ENCODE measurements around the gene RPP14. TPM values are rescaled to one million over a fixed set of nuclear protein-coding genes. Genes with fewer than 3 reads are reported as not detected.
"Not testable (repeated sequence)": the region's sequence is repeated elsewhere in the genome, so short reads cannot be mapped to it uniquely, and the experiment has no call there.

RPP14 gene
- total RNA-seq, 4 donors from 2014 or later = 8.1 to 15.5 (median 11.1) TPM

DNA sequence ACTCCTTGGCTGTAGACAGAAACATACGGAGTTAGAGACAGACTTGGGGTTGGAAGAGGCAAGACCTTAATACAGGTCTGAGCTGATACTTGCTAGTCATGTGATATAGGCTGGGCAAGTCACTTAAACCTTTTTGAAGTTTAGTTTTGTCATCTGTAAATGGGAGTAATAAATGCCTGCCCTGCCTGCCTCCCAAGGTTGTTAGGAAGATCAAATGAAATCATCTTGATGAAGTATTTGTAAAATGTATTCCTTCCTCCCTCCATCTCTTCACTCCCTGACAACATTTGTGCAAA, 29.6 kb downstream of the RPP14 start:
- Histone ChIP-seq H3K4me1 (peaks cover 8 to 47% (median 22%) of the 10 kb centered on the region in 3 donors), H3K27ac (peak overlapping the region; percentile 10 to 83 (median 64)), H3K36me3 (peaks cover 0 to 5% (median 0%) of the 10 kb centered on the region in 3 donors), H3K4me3 (peak overlapping the region in 1 of 4 donors; percentile 78), H3K9me3 (no peaks in the 10 kb centered on the region), H3K27me3 (no peaks in the 10 kb centered on the region)
- WGBS, 2 donors = 18 to 29% methylated on average over 1 of the region's 1 CpG
- no peak for DNase-seq
- TF ChIP-seq POLR2A (IDR thresholded peaks at IDR 0.05) (no peak), CTCF (IDR thresholded peaks at IDR 0.05) (no peak)
- intact Hi-C loops (cut with DNase I) = no loop called here

DNA sequence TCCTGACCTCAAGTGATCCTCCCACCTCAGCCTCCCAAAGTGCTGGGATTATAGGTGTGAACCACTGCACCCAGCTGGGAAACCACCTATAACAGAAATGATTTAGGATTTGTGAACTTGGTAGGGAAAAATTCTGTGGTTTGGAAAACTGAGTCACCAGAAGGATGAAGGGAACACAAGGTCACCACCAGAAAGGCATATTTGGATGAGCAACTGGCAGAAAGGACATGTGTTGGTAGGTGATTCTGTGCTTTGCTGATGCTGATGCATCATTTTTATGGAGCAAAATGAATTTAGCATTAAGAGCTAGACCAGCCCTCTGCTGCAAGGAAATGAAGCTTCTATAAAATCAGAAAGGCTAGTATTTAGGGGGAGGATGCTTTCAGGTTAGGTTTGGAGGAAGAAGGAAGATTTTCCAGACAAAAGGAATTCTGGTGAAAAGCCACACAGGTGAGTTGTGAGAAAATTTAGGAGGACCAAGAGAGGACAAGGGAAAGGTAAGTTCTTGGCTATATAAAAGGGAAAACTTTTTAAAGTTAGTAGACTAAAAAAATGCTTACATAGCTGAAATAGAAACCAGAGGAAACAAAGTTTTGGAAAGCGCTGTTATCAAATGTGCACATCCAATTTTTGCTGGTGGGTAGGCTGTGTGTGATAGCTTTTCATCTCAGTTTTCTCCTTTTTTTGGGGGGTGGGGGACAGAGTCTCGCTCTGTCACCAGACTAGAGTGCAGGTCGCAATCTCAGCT, 30.3 kb downstream of the RPP14 start:
- WGBS, 2 donors = 93 to 94% methylated on average over 3 of the region's 3 CpGs
- Histone ChIP-seq H3K9me3 (no peaks in the 10 kb centered on the region), H3K4me3 (no peak overlapping the region), H3K36me3 (peaks cover 0 to 9% (median 0%) of the 10 kb centered on the region in 3 donors), H3K4me1 (peaks cover 8 to 47% (median 22%) of the 10 kb centered on the region in 3 donors), H3K27ac (peak overlapping the region in 2 of 4 donors; percentile 9 to 46), H3K27me3 (no peaks in the 10 kb centered on the region)
- intact Hi-C loops (cut with DNase I) = no loop called here
- no peak for DNase-seq
- TF ChIP-seq CTCF (IDR thresholded peaks at IDR 0.05) (no peak), POLR2A (IDR thresholded peaks at IDR 0.05) (no peak)

DNA sequence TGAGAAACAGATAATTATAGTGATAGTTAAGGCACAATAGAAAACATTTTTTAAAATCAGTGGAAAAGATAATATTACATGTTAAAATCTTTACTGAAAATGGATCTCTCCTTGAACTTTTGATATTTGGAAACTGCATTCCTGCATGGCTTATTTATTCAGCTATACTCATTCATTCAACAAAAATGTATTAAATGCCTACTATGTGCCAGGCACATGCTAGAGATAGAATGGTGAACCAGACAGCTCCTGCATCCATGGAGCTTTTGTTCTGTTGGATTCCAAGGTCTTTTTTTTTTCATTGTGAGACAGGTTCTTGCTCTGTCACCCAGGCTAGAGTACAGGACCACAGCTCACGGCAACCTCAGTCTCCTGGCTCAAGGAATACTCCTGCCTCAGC, 31.1 kb downstream of the RPP14 start:
- no peaks in the 10 kb centered on the region for H3K9me3 ChIP-seq
- TF ChIP-seq CTCF (IDR thresholded peaks at IDR 0.05) (no peak), POLR2A (IDR thresholded peaks at IDR 0.05) (no peak)
- intact Hi-C loops (cut with DNase I) = no loop called here
- H3K27me3 ChIP-seq = no peaks in the 10 kb centered on the region
- no peak overlapping the region for H3K4me3 ChIP-seq
- 85 to 88% methylated on average over 1 of the region's 1 CpG for WGBS, 2 donors
- no peak for DNase-seq
- peaks cover 0 to 16% (median 0%) of the 10 kb centered on the region in 3 donors for H3K36me3 ChIP-seq
- H3K27ac ChIP-seq = no peak overlapping the region
- H3K4me1 ChIP-seq = peaks cover 8 to 42% (median 20%) of the 10 kb centered on the region in 3 donors

DNA sequence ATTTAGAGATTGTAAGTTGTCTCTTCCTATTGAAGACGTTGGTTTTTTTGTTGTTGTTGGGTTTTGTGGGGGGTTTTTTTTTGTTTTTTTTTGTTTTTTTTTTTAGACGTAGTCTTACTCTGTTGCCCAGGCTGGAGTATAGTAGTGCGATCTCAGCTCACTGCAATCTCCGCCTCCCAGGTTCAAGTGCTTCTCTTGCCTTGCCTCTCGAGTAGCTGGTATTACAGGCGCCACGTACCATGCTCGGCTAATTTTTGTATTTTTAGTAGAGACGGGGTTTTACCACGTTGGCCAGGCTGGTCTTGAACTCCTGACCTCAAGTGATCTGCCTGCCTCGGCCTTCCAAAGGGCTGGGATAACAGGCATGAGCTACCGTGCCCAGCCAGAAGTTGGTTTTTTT, 33.1 kb downstream of the RPP14 start:
- H3K27ac ChIP-seq; intact Hi-C loops (cut with DNase I); DNase-seq; H3K9me3 ChIP-seq; H3K4me3 ChIP-seq; H3K27me3 ChIP-seq: not testable (repeated sequence)
- WGBS, 2 donors = 91 to 92% methylated on average over 11 to 12 of the region's 12 CpGs
- Histone ChIP-seq H3K36me3 (peaks cover 0 to 17% (median 0%) of the 10 kb centered on the region in 3 donors), H3K4me1 (peaks cover under 1 to 30% (median 14%) of the 10 kb centered on the region in 3 donors)

DNA sequence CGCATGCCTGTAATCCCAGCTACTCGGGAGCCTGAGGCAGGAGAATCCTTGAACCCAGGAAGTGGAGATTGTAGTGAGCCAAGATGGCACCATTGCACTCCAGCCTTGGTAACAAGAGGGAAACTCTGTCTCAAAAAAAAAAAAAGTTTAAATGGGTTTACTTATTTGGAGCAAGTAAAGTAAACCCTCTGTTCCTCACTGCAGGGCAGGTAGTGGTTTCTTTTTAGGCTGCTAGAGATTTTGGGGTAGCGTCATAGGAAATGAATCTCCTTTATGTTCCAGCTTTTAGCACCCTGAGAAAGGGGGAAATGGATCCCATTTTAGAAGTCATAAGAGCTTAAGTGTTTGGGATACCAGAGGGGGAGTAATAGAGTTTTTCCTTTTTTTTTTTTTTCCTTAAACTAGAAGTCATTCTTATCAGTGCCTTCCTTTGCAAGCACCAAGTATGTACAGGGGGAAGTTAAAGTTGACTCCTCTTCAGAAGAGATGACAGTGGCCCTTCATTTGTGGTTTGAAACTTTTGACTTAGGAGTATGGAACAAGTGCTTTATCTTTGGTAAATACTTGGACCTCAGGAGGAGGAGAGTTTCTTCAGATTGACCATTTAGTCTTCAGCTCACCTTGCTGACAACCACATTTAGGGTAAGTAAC, 34.7 kb downstream of the RPP14 start:
- TF ChIP-seq POLR2A (IDR thresholded peaks at IDR 0.05) (no peak), CTCF (IDR thresholded peaks at IDR 0.05) (no peak)
- Histone ChIP-seq H3K27ac (no peak overlapping the region), H3K4me1 (peaks cover 0 to 14% (median 1%) of the 10 kb centered on the region in 3 donors), H3K9me3 (no peaks in the 10 kb centered on the region), H3K4me3 (no peak overlapping the region), H3K27me3 (no peaks in the 10 kb centered on the region), H3K36me3 (peaks cover 0 to 17% (median 0%) of the 10 kb centered on the region in 3 donors)
- intact Hi-C loops (cut with DNase I) = no loop called here
- WGBS, 2 donors = 93 to 96% methylated on average over 1 to 3 of the region's 3 CpGs
- DNase-seq = no peak

Measured in esophagus squamous epithelium (tissue), 5 donors.